Esophagus squamous epithelium (tissue), 5 donors: ENCODE data around the gene TPST1. TPM values are rescaled to one million over a fixed set of nuclear protein-coding genes. Genes with fewer than 3 reads are reported as not detected.

Experiments used
- DNase-seq: peaks from one replicate; lab custom pipeline; 2025; lab: John Stamatoyannopoulos, UW
- H3K27ac ChIP-seq, 4 donors: fragments of 200-600 bp; sonication (generic); one replicate each; pipeline ENCODE4 v1.5.1; 2016 to 2019; ENCODE audit warnings: mild to moderate bottlenecking in 1 of 4
- H3K27me3 ChIP-seq, 4 donors: fragments of 200-600 bp; sonication (generic); 1 replicate in 3 of 4; 2 replicates in 1 of 4; pipeline versions ENCODE4 v1.5.1 to v1.6.0; 2017 to 2021; ENCODE audit warnings: antibody characterized with exemption in 1 of 4
- H3K36me3 ChIP-seq, 3 donors: fragments of 200-600 bp; sonication (generic); one replicate each; pipeline ENCODE4 v1.5.1; 2016 to 2019
- H3K4me1 ChIP-seq, 3 donors: fragments of 200-600 bp; sonication (generic); one replicate each; pipeline ENCODE4 v1.5.1; 2017 to 2019
- H3K4me3 ChIP-seq, 4 donors: fragments of 200-600 bp; sonication (generic); 1 replicate in 3 of 4; 2 replicates in 1 of 4; pipeline ENCODE4 v1.5.1; 2016 to 2019; ENCODE audit warnings: mild to moderate bottlenecking in 2 of 4, moderate library complexity in 1 of 4
- H3K9me3 ChIP-seq, 3 donors: fragments of 200-600 bp; sonication (generic); one replicate each; pipeline ENCODE4 v1.5.1; 2016 to 2019
- POLR2A ChIP-seq, 4 donors: fragments of 450-650 bp; IDR thresholded peaks; one replicate each; pipeline ENCODE4 v1.6.1; 2017; ENCODE audit warnings: antibody characterized with exemption in 4 of 4, mild to moderate bottlenecking in 4 of 4, moderate library complexity in 3 of 4
- WGBS, 2 donors: methylation state at CpG; one replicate each; pipeline ENCODE4 v1.1.5; 2018; 5-methylcytosine and 5-hydroxymethylcytosine counted together
- intact Hi-C: fragments of 100-400 bp; cut with DNase I; formaldehyde crosslinking; loops from one replicate; pipeline ENCODE4 v1.15.0; 2022
- total RNA-seq, 4 donors: library from RNA; depleted of rRNA; stranded (reverse); fragments of >200 nt; gene quantifications; one replicate each; pipeline ENCODE4 v1.1.0, GENCODE V29; 2016
- TF ChIP-seq, protein P1 (sequence below), 6 experiments: fragments of 450-650 bp in 4 of 6; fragments of 200-600 bp in 2 of 6; sonication (generic) in 2 of 6; IDR thresholded peaks; one replicate each; pipeline ENCODE4 v1.5.1; 2016 to 2019; ENCODE audit warnings: antibody characterized with exemption in 6 of 6, mild to moderate bottlenecking in 4 of 6, moderate library complexity in 4 of 6
- donor health status: DM: yes; HTN: yes; CAD: no.

TPST1 gene
- total RNA-seq, 4 donors from 2014 or later, result 10.2 to 23.1 (median 17.1) TPM

DNA sequence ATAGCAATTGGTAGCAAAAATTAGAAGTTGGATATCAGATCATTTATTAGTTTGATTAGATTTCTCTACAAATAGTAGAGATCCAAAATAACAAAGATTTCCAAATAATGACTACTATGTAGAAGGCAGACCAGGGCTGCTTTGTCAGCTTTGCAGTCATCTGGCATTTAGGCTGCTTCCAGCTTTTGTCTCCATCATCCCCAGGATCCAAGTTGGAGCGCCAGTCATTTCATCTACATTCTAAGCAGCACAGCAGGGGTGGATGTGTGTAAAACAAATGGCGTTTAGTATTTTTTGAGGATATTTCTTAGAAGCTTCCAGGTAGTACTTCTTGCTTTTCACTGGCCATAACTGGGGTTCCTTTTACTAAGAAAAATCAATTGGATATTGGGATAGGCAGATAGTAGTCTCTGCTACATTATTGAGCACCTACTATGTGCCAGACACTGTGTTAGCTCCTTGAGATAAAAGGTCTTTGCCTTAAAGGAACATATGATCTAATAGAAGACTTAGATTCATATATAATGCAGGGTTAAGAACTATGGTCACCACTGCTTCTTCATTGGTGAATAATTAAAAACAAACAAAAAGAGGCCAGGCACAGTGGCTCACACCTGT is 41.5 kb downstream of the TPST1 start:
- Histone ChIP-seq H3K27me3 (no peaks in the 10 kb centered on the region), H3K36me3 (peaks cover 0 to 5% (median 0%) of the 10 kb centered on the region in 3 donors), H3K4me3 (no peak overlapping the region), H3K9me3 (no peaks in the 10 kb centered on the region), H3K27ac (peak overlapping the region in 1 of 4 donors; percentile 21), H3K4me1 (no peaks in the 10 kb centered on the region)
- no peak for DNase-seq
- TF ChIP-seq POLR2A (IDR thresholded peaks at IDR 0.05), result no peak
- TF ChIP-seq, protein P1, sequence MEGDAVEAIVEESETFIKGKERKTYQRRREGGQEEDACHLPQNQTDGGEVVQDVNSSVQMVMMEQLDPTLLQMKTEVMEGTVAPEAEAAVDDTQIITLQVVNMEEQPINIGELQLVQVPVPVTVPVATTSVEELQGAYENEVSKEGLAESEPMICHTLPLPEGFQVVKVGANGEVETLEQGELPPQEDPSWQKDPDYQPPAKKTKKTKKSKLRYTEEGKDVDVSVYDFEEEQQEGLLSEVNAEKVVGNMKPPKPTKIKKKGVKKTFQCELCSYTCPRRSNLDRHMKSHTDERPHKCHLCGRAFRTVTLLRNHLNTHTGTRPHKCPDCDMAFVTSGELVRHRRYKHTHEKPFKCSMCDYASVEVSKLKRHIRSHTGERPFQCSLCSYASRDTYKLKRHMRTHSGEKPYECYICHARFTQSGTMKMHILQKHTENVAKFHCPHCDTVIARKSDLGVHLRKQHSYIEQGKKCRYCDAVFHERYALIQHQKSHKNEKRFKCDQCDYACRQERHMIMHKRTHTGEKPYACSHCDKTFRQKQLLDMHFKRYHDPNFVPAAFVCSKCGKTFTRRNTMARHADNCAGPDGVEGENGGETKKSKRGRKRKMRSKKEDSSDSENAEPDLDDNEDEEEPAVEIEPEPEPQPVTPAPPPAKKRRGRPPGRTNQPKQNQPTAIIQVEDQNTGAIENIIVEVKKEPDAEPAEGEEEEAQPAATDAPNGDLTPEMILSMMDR (IDR thresholded peaks at IDR 0.05), result no peak
- 74 to 88% methylated on average over 2 of the region's 2 CpGs for WGBS, 2 donors
- intact Hi-C loops, result no loop called here

DNA sequence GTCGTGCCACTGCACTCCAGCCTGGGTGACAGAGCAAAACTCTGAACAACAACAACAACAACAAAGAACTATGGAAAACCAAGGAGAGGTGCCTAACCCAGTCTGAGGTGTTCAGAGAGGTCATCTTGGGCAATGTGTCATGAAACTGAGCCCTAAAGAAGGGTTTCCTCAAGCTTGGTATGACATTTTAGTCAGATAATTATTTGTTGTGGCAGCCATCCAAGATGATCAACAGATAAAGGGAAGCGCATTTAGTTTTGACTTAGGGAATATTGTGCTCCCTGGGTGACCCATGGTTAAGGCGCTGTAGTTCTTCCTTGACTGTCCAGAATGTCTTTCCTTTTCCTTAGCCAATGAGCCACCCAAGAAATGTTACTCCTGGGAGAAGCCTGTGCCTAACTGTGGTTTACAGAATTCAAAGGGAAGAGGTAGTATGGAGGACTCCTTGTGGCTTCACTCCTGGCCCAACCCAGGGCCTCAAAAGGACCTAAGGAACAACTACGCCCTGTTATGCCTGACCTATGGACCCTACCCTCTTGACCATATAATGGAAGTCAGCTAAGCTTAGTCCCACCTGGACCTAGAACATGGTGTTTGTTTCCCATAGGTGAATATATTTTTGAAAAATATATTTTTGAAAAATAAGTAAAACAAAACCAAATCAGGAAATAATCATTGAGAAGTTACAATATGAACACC is 42.4 kb downstream of the TPST1 start:
- TF ChIP-seq, protein P1 (IDR thresholded peaks at IDR 0.05), result no peak
- no peak for TF ChIP-seq POLR2A (IDR thresholded peaks at IDR 0.05)
- H3K4me3 ChIP-seq, result no peak overlapping the region
- H3K36me3 ChIP-seq, result peaks cover 0 to 5% (median 0%) of the 10 kb centered on the region in 3 donors
- 93 to 96% methylated on average over 3 to 4 of the region's 4 CpGs for WGBS, 2 donors
- no peaks in the 10 kb centered on the region for H3K9me3 ChIP-seq
- DNase-seq, result no peak
- H3K27ac ChIP-seq, result peak overlapping the region in 1 of 4 donors; percentile 36
- intact Hi-C loops, result no loop called here
- H3K4me1 ChIP-seq, result no peaks in the 10 kb centered on the region
- H3K27me3 ChIP-seq, result no peaks in the 10 kb centered on the region

DNA sequence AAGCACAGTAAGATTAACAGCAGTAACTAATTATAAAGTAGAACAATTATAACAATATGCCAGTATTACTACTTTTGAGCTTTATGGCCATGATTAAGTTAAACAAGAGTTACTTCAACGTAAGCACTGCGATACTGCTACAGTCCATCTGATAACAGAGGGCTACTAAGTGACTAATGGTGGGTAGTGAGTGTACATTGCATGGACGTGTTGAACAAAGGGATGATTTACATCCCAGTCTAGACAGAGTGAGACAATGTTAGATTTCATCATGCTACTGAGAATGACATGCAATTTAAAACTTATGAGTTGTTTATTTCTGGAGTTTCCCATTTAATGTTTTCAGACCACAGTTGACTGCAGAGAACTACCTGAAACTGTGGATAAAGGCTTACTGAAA is 45.6 kb downstream of the TPST1 start:
- intact Hi-C loops, result no loop called here
- H3K4me1 ChIP-seq, result peaks cover 0 to 4% (median 0%) of the 10 kb centered on the region in 3 donors
- peaks cover 0 to 5% (median 0%) of the 10 kb centered on the region in 3 donors for H3K36me3 ChIP-seq
- H3K4me3 ChIP-seq, result no peak overlapping the region
- DNase-seq, result no peak
- 64 to 67% methylated on average over 3 of the region's 3 CpGs for WGBS, 2 donors
- TF ChIP-seq, protein P1 (IDR thresholded peaks at IDR 0.05), result no peak
- TF ChIP-seq POLR2A (IDR thresholded peaks at IDR 0.05), result no peak
- no peaks in the 10 kb centered on the region for H3K27me3 ChIP-seq
- H3K9me3 ChIP-seq, result no peaks in the 10 kb centered on the region
- H3K27ac ChIP-seq, result no peak overlapping the region

GRCh38 chr7:66255534-66256100 is 50.5 kb downstream of the TPST1 start:
- intact Hi-C loops, result no loop called here
- no peak for DNase-seq

More at GRCh38 chr7:66255534-66256100, 50.5 kb downstream of the TPST1 start:
- H3K9me3 ChIP-seq, result no peaks in the 10 kb centered on the region
- no peak overlapping the region for H3K4me3 ChIP-seq
- H3K36me3 ChIP-seq, result no peaks in the 10 kb centered on the region
- peaks cover 0 to 32% (median 6%) of the 10 kb centered on the region in 3 donors for H3K4me1 ChIP-seq
- TF ChIP-seq, protein P1 (IDR thresholded peaks at IDR 0.05), result no peak
- TF ChIP-seq POLR2A (IDR thresholded peaks at IDR 0.05), result no peak
- H3K27me3 ChIP-seq, result no peaks in the 10 kb centered on the region
- peak overlapping the region in 1 of 4 donors; percentile 25 for H3K27ac ChIP-seq
